SK-N-SH (cell line): ENCODE measurements around the gene MAP4K3.

Experiments
- ELF1 ChIP-seq: IDR thresholded peaks from 2 replicates; pipeline ENCODE4 v1.4.0; 2012
- EZH2phosphoT487 ChIP-seq: fragments of 200-600 bp; sonication (generic); IDR thresholded peaks from 2 replicates; pipeline ENCODE4 v1.6.1; 2017; ENCODE audit warnings: low read depth, mixed run types, mild to moderate bottlenecking, antibody characterized with exemption, moderate library complexity, borderline replicate concordance
- GABPA ChIP-seq: IDR thresholded peaks from 2 replicates; pipeline ENCODE4 v1.4.0; 2012; ENCODE audit warnings: low read depth, mild to moderate bottlenecking
- JUND ChIP-seq: IDR thresholded peaks from 2 replicates; pipeline ENCODE4 v1.4.0; 2012
- MAX ChIP-seq: IDR thresholded peaks from 2 replicates; pipeline ENCODE4 v1.4.0; 2012; ENCODE audit warnings: low read depth
- MXI1 ChIP-seq: IDR thresholded peaks from 2 replicates; pipeline ENCODE4 v1.6.1; 2012; ENCODE audit warnings: mild to moderate bottlenecking, low read depth, low read length, improper control_type of control experiment
- NRF1 ChIP-seq: IDR thresholded peaks from 2 replicates; pipeline ENCODE4 v1.6.1; 2012; ENCODE audit warnings: low read depth, mild to moderate bottlenecking, low read length
- RAD21 ChIP-seq: IDR thresholded peaks from 2 replicates; pipeline ENCODE4 v1.6.1; 2012; ENCODE audit warnings: mild to moderate bottlenecking, low read length
- REST ChIP-seq: IDR thresholded peaks from 2 replicates; pipeline ENCODE4 v1.6.1; 2012; ENCODE audit warnings: mild to moderate bottlenecking, low read depth, low read length, moderate library complexity
- SIN3A ChIP-seq: IDR thresholded peaks from 2 replicates; pipeline ENCODE4 v1.6.1; 2012; ENCODE audit warnings: low read depth, mild to moderate bottlenecking, low read length, moderate library complexity, borderline replicate concordance
- TEAD4 ChIP-seq: IDR thresholded peaks from 2 replicates; pipeline ENCODE4 v1.4.0; 2012; ENCODE audit warnings: mild to moderate bottlenecking, borderline replicate concordance; ENCODE audit not compliant: insufficient read depth
- YY1 ChIP-seq: IDR thresholded peaks from 2 replicates; pipeline ENCODE4 v1.4.0; 2012; ENCODE audit warnings: low read depth, mild to moderate bottlenecking
- TF ChIP-seq, protein P1 (sequence below): fragments of 200-600 bp; sonication (generic); IDR thresholded peaks from 2 replicates; pipeline ENCODE4 v1.6.1; 2017; ENCODE audit warnings: antibody characterized with exemption, mild to moderate bottlenecking, moderate library complexity
- TF ChIP-seq, protein P2 (sequence below): IDR thresholded peaks from 2 replicates; pipeline ENCODE4; 2012

DNA sequence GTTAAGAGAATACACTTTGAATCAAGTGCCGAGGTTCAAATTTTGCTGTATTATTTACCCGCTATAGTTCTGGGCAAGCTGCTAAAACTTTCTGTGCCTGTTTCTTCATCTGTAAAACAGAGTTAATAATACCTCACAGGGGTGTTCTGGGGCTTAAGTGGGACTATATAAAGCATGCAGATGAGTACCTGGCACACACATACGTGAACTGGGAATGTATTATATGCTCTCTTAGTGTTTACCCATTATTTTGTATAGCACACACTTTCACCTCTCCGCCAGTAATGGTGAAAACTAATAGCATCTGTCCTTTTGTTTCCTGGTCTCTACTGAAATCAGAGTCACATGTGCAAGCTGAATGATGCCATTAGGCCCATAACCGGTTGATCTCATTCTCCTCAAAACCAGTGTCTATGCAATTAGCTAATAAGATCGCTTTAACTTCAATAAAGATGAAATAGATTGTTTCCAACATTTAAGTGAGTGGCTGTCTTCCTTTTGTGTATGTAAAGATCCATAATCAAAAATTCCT is 189.5 kb downstream of the MAP4K3 start:
- TF ChIP-seq MAX (no peak), NRF1 (no peak), SIN3A (no peak), EZH2phosphoT487 (no peak), RAD21 (no peak), JUND (no peak), GABPA (no peak), ELF1 (no peak), REST (no peak), YY1 (no peak), MXI1 (no peak), TEAD4 (no peak)
- TF ChIP-seq, protein P1, sequence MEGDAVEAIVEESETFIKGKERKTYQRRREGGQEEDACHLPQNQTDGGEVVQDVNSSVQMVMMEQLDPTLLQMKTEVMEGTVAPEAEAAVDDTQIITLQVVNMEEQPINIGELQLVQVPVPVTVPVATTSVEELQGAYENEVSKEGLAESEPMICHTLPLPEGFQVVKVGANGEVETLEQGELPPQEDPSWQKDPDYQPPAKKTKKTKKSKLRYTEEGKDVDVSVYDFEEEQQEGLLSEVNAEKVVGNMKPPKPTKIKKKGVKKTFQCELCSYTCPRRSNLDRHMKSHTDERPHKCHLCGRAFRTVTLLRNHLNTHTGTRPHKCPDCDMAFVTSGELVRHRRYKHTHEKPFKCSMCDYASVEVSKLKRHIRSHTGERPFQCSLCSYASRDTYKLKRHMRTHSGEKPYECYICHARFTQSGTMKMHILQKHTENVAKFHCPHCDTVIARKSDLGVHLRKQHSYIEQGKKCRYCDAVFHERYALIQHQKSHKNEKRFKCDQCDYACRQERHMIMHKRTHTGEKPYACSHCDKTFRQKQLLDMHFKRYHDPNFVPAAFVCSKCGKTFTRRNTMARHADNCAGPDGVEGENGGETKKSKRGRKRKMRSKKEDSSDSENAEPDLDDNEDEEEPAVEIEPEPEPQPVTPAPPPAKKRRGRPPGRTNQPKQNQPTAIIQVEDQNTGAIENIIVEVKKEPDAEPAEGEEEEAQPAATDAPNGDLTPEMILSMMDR = no peak
- TF ChIP-seq, protein P2, sequence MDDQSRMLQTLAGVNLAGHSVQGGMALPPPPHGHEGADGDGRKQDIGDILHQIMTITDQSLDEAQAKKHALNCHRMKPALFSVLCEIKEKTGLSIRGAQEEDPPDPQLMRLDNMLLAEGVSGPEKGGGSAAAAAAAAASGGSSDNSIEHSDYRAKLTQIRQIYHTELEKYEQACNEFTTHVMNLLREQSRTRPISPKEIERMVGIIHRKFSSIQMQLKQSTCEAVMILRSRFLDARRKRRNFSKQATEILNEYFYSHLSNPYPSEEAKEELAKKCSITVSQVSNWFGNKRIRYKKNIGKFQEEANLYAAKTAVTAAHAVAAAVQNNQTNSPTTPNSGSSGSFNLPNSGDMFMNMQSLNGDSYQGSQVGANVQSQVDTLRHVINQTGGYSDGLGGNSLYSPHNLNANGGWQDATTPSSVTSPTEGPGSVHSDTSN = no peak
